SK-N-SH treated with all-trans-retinoic acid at 6 μM for 48 hours (cell line): ENCODE results near the gene EXOC3L2.

Experiments
- ATAC-seq: fragments of 200-7000 bp; cut with Tn5 transposase; 3 replicates; pipeline ENCODE4 v1.9.1; 2020; ENCODE audit warnings: mild to moderate bottlenecking, moderate library complexity
- ARNTL ChIP-seq: fragments of 450-650 bp; formaldehyde crosslinking; IDR thresholded peaks from 2 replicates; pipeline ENCODE4 v1.5.0; 2020; ENCODE audit warnings: low read depth, mild to moderate bottlenecking, moderate library complexity, borderline replicate concordance
- BACH2 ChIP-seq: fragments of 250-450 bp; sonication (Bioruptor Pico); IDR thresholded peaks from 2 replicates; pipeline ENCODE4 v1.9.0; 2021; ENCODE audit warnings: mild to moderate bottlenecking, borderline replicate concordance
- CSDC2 ChIP-seq: fragments of 250-450 bp; sonication (Bioruptor Pico); IDR thresholded peaks from 2 replicates; pipeline ENCODE4 v1.5.0; 2020; ENCODE audit warnings: mild to moderate bottlenecking, moderate library complexity
- ESRRG ChIP-seq: fragments of 250-450 bp; sonication (Bioruptor Pico); IDR thresholded peaks from 2 replicates; pipeline ENCODE4 v1.6.1; 2021; ENCODE audit warnings: mild to moderate bottlenecking
- GLIS3 ChIP-seq: fragments of 250-450 bp; sonication (Bioruptor Pico); IDR thresholded peaks from 2 replicates; pipeline ENCODE4 v1.5.0; 2020; ENCODE audit warnings: mild to moderate bottlenecking, moderate library complexity
- ISL1 ChIP-seq: fragments of 250-450 bp; sonication (Bioruptor Pico); IDR thresholded peaks from 2 replicates; pipeline ENCODE4 v2.1.2; 2022; ENCODE audit warnings: mild to moderate bottlenecking, moderate library complexity
- RARB ChIP-seq: fragments of 250-450 bp; sonication (Bioruptor Pico); IDR thresholded peaks from 2 replicates; pipeline ENCODE4 v1.8.0; 2021; ENCODE audit warnings: mild to moderate bottlenecking, moderate library complexity
- TCF4 ChIP-seq: fragments of 250-450 bp; sonication (Bioruptor Pico); IDR thresholded peaks from 2 replicates; pipeline ENCODE4 v1.8.0; 2021; ENCODE audit warnings: mild to moderate bottlenecking, moderate library complexity, borderline replicate concordance
- TOX ChIP-seq: fragments of 250-450 bp; sonication (Bioruptor Pico); IDR thresholded peaks from 2 replicates; pipeline ENCODE4 v1.8.0; 2021; ENCODE audit warnings: mild to moderate bottlenecking, moderate library complexity, borderline replicate concordance
- ZFP3 ChIP-seq: fragments of 250-450 bp; sonication (Bioruptor Pico); IDR thresholded peaks from 2 replicates; pipeline ENCODE4 v1.5.0; 2020; ENCODE audit warnings: mild to moderate bottlenecking, moderate library complexity
- ZFP30 ChIP-seq: fragments of 450-650 bp; formaldehyde crosslinking; IDR thresholded peaks from 2 replicates; pipeline ENCODE4 v1.5.0; 2022; ENCODE audit warnings: mild to moderate bottlenecking, moderate library complexity
- ZNF565 ChIP-seq: fragments of 450-650 bp; formaldehyde crosslinking; conservative IDR thresholded peaks from 2 replicates; pipeline ENCODE4 v1.5.0; 2020; ENCODE audit warnings: low read depth, mild to moderate bottlenecking, moderate library complexity
- ZNF70 ChIP-seq: fragments of 450-650 bp; formaldehyde crosslinking; IDR thresholded peaks from 2 replicates; pipeline ENCODE4 v1.5.0; 2020; ENCODE audit warnings: mild to moderate bottlenecking, moderate library complexity
- ZNF8 ChIP-seq: fragments of 450-650 bp; formaldehyde crosslinking; IDR thresholded peaks from 2 replicates; pipeline ENCODE4 v1.5.0; 2020; ENCODE audit warnings: mild to moderate bottlenecking, moderate library complexity
- TF ChIP-seq, protein P1 (sequence below): fragments of 250-450 bp; sonication (Bioruptor Pico); IDR thresholded peaks from 2 replicates; pipeline ENCODE4 v1.8.0; 2021; ENCODE audit warnings: low read depth, mild to moderate bottlenecking, moderate library complexity, borderline replicate concordance
- TF ChIP-seq, protein P2 (sequence below): fragments of 250-450 bp; sonication (Bioruptor Pico); IDR thresholded peaks from 2 replicates; pipeline ENCODE4 v1.8.0; 2020; ENCODE audit warnings: mild to moderate bottlenecking, moderate library complexity, borderline replicate concordance
- TF ChIP-seq, protein P3 (sequence below): fragments of 250-450 bp; sonication (Bioruptor Pico); IDR thresholded peaks from 2 replicates; pipeline ENCODE4 v1.5.1; 2020; ENCODE audit warnings: low read depth, mild to moderate bottlenecking, moderate library complexity
- TF ChIP-seq, protein P4 (sequence below): fragments of 250-450 bp; sonication (Bioruptor Pico); IDR thresholded peaks from 2 replicates; pipeline ENCODE4 v1.5.0; 2020; ENCODE audit warnings: mild to moderate bottlenecking, moderate library complexity
- TF ChIP-seq, protein P5 (sequence below): fragments of 250-450 bp; sonication (Bioruptor Pico); IDR thresholded peaks from 2 replicates; pipeline ENCODE4 v1.5.1; 2021; ENCODE audit warnings: mild to moderate bottlenecking, moderate library complexity

EXOC3L2 gene

DNA sequence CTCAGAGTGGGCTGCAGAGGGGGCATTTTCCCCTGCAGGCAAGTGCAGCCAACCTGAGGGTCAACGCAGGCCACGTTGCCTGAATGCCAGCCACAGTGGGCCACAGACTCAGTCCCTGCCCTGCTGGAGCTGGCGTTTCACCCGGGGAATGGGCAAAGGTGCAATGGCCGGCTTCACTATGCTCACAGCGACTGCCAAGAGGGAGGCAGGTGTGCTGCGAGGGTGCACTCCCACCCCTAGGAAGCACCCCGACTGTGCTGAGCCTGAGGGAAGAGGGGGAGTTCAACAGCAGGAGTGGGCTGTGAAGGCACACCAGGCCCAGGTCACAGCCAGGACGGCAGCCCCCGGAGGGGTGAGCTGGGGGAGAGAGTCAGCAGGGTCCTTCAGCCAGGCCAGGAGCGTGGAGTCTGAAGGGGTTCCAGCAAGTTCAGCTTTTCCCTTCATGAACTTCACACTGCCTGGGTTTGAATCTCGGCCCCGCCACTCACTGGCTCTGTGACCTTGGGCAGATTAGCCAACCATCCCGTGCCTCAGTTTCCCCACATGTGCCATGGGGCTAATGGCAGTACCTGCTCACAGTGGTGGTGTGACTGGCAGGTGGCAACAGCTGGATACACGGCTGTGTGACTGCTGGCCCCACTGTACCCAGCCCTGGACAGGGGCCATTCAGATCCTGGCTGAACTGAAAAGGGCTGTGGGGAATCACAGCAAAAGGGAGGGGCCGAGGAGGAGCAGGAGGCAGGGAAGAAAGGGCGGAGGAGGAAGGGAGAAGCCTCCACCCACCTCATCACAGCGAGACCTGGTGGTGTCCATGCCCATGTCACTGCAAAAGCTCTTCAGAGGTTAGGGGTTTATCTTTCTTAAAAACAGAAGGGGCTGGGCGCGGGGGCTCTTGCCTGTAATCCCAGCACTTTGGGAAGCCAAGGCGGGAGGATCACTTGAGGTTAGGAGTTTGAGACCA lies 74.8 kb downstream of the EXOC3L2 start:
- TF ChIP-seq ZFP3 (CRISPR knock-in tag), result no peak
- TF ChIP-seq, protein P1, sequence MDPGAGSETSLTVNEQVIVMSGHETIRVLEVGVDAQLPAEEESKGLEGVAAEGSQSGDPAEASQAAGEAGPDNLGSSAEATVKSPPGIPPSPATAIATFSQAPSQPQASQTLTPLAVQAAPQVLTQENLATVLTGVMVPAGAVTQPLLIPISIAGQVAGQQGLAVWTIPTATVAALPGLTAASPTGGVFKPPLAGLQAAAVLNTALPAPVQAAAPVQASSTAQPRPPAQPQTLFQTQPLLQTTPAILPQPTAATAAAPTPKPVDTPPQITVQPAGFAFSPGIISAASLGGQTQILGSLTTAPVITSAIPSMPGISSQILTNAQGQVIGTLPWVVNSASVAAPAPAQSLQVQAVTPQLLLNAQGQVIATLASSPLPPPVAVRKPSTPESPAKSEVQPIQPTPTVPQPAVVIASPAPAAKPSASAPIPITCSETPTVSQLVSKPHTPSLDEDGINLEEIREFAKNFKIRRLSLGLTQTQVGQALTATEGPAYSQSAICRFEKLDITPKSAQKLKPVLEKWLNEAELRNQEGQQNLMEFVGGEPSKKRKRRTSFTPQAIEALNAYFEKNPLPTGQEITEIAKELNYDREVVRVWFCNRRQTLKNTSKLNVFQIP (CRISPR knock-in tag), result no peak
- TF ChIP-seq GLIS3 (CRISPR knock-in tag), result no peak
- TF ChIP-seq TOX, result no peak
- no peak for TF ChIP-seq ARNTL (CRISPR knock-in tag)
- no peak for TF ChIP-seq ZFP30
- no peak for TF ChIP-seq RARB
- TF ChIP-seq, protein P2, sequence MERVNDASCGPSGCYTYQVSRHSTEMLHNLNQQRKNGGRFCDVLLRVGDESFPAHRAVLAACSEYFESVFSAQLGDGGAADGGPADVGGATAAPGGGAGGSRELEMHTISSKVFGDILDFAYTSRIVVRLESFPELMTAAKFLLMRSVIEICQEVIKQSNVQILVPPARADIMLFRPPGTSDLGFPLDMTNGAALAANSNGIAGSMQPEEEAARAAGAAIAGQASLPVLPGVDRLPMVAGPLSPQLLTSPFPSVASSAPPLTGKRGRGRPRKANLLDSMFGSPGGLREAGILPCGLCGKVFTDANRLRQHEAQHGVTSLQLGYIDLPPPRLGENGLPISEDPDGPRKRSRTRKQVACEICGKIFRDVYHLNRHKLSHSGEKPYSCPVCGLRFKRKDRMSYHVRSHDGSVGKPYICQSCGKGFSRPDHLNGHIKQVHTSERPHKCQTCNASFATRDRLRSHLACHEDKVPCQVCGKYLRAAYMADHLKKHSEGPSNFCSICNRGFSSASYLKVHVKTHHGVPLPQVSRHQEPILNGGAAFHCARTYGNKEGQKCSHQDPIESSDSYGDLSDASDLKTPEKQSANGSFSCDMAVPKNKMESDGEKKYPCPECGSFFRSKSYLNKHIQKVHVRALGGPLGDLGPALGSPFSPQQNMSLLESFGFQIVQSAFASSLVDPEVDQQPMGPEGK (CRISPR knock-in tag), result no peak
- TF ChIP-seq TCF4 (CRISPR knock-in tag), result no peak
- TF ChIP-seq CSDC2 (CRISPR knock-in tag), result no peak
- TF ChIP-seq ZNF8 (CRISPR knock-in tag), result no peak
- TF ChIP-seq, protein P3, sequence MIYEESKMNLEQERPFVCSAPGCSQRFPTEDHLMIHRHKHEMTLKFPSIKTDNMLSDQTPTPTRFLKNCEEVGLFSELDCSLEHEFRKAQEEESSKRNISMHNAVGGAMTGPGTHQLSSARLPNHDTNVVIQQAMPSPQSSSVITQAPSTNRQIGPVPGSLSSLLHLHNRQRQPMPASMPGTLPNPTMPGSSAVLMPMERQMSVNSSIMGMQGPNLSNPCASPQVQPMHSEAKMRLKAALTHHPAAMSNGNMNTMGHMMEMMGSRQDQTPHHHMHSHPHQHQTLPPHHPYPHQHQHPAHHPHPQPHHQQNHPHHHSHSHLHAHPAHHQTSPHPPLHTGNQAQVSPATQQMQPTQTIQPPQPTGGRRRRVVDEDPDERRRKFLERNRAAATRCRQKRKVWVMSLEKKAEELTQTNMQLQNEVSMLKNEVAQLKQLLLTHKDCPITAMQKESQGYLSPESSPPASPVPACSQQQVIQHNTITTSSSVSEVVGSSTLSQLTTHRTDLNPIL, result no peak
- no peak for TF ChIP-seq ZNF70 (CRISPR knock-in tag)
- no peak for TF ChIP-seq ESRRG (CRISPR knock-in tag)
- TF ChIP-seq, protein P4, sequence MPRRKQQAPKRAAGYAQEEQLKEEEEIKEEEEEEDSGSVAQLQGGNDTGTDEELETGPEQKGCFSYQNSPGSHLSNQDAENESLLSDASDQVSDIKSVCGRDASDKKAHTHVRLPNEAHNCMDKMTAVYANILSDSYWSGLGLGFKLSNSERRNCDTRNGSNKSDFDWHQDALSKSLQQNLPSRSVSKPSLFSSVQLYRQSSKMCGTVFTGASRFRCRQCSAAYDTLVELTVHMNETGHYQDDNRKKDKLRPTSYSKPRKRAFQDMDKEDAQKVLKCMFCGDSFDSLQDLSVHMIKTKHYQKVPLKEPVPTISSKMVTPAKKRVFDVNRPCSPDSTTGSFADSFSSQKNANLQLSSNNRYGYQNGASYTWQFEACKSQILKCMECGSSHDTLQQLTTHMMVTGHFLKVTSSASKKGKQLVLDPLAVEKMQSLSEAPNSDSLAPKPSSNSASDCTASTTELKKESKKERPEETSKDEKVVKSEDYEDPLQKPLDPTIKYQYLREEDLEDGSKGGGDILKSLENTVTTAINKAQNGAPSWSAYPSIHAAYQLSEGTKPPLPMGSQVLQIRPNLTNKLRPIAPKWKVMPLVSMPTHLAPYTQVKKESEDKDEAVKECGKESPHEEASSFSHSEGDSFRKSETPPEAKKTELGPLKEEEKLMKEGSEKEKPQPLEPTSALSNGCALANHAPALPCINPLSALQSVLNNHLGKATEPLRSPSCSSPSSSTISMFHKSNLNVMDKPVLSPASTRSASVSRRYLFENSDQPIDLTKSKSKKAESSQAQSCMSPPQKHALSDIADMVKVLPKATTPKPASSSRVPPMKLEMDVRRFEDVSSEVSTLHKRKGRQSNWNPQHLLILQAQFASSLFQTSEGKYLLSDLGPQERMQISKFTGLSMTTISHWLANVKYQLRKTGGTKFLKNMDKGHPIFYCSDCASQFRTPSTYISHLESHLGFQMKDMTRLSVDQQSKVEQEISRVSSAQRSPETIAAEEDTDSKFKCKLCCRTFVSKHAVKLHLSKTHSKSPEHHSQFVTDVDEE (CRISPR knock-in tag), result no peak
- TF ChIP-seq ISL1 (CRISPR knock-in tag), result no peak
- no peak for ATAC-seq

DNA sequence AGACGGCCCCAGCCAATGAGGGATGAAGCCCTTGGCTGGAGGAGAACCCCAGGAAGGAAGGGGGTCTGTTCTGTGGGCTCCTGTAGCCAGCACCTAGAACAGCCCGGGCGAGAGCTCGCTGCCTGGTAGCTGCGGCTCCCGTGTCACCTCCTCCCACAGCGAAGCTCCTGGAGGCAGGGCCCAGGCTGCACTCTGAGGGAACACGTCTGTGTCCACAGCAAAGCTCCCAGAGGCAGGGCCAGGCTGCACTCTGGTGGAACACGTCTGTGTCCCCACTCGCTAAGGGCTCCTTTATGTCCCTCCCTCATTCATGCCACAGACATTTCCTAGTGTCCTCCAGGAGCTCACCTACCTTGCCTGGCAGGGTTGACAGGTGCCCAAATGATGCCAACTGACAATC lies 75.6 kb downstream of the EXOC3L2 start:
- no peak for ATAC-seq
- TF ChIP-seq TOX, result no peak
- TF ChIP-seq, protein P1 (CRISPR knock-in tag), result no peak
- TF ChIP-seq ZNF565 (CRISPR knock-in tag), result no peak
- no peak for TF ChIP-seq ZFP3 (CRISPR knock-in tag)
- TF ChIP-seq ZNF70 (CRISPR knock-in tag), result no peak
- TF ChIP-seq BACH2, result no peak
- TF ChIP-seq, protein P5, sequence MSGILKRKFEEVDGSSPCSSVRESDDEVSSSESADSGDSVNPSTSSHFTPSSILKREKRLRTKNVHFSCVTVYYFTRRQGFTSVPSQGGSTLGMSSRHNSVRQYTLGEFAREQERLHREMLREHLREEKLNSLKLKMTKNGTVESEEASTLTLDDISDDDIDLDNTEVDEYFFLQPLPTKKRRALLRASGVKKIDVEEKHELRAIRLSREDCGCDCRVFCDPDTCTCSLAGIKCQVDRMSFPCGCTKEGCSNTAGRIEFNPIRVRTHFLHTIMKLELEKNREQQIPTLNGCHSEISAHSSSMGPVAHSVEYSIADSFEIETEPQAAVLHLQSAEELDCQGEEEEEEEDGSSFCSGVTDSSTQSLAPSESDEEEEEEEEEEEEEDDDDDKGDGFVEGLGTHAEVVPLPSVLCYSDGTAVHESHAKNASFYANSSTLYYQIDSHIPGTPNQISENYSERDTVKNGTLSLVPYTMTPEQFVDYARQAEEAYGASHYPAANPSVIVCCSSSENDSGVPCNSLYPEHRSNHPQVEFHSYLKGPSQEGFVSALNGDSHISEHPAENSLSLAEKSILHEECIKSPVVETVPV (CRISPR knock-in tag), result no peak
- TF ChIP-seq, protein P2 (CRISPR knock-in tag), result no peak
- no peak for TF ChIP-seq ZFP30
- TF ChIP-seq ESRRG (CRISPR knock-in tag), result no peak
- TF ChIP-seq, all 23 proteins: peak for 0
